Islet precursor cell (in vitro differentiated cells): ENCODE data around the gene SHISA4.

Experiments used
- DNase-seq: peaks from one replicate; pipeline ENCODE4 v3.0.0-alpha.2; 2018

SHISA4 gene

GRCh38 chr1:201882665-201883132 lies 6.0 kb upstream of the SHISA4 start:
- peak; percentile 73 for DNase-seq

GRCh38 chr1:201883266-201883665 lies 5.4 kb upstream of the SHISA4 start:
- DNase-seq: peak; percentile 26

GRCh38 chr1:201883786-201884185 lies 4.9 kb upstream of the SHISA4 start:
- peak; percentile 32 for DNase-seq

DNA sequence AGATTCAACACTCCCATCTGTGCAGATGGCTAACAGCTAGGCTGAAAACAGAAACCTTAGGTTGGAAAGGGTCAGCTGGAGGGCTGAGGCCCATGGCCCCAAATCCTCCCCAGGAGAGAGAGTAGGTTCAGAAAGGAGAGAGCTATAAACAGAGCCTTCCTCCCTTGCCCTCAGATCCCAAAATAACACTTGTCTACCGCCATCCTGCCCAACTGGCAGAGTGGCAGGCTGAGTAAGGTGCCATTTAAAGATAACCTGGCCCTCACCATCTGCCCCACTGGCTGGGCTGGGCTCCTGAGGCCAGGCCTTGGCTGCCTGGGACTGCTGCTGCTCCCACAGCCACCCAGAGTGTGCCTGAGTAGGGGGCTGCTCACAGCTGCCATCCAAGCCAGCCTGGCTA lies 4.3 kb upstream of the SHISA4 start:
- no peak for DNase-seq

DNA sequence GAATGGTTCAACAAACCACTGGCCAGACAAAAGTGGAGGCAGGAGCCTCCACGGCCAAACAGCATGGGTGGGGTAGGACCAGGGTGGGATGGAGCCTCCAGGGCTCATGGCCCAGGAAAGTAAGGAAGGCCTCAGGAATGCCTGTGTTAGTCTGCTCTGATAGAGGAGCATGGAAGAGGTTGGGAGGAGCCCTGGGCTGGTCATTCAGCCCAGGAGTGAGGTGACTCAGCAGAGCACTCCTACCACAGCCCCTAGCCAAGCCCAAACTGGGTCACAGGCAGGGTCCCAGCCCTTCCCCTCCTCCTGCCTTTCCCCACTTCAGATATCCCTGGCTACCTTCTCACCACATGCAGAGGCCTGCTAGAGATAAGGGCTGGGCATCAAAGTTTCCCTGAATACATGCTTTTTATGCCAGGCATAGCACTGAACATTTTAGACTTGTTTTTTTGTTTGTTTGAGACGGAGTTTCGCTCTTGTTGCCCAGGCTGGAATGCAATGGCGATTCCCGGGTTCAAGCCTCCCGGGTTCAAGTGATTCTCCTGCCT lies 3.1 kb upstream of the SHISA4 start:
- peak; percentile 93 for DNase-seq

GRCh38 chr1:201886103-201886885 lies 2.4 kb upstream of the SHISA4 start:
- DNase-seq: peak; percentile 47

GRCh38 chr1:201887116-201887866 lies 1.4 kb upstream of the SHISA4 start:
- DNase-seq: no peak

GRCh38 chr1:201889090-201889968 lies 631 bp downstream of the SHISA4 start:
- DNase-seq: no peak

DNA sequence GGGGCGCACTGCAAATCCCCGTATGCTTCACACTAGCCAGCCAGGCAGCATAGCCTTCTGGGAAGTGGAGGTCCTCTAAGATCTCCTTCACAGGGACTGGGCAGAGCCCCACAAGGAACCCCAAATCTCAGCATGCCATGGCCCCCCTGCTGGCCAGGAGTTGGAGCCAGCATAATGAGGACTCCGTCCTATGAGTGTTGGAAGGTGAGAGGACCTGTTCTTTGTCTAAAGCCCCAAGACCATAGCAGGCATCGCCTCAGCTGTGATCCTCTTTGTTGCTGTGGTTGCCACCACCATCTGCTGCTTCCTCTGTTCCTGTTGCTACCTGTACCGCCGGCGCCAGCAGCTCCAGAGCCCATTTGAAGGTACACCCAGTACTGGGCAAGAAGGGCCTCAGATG lies 1.5 kb downstream of the SHISA4 start:
- DNase-seq: no peak

DNA sequence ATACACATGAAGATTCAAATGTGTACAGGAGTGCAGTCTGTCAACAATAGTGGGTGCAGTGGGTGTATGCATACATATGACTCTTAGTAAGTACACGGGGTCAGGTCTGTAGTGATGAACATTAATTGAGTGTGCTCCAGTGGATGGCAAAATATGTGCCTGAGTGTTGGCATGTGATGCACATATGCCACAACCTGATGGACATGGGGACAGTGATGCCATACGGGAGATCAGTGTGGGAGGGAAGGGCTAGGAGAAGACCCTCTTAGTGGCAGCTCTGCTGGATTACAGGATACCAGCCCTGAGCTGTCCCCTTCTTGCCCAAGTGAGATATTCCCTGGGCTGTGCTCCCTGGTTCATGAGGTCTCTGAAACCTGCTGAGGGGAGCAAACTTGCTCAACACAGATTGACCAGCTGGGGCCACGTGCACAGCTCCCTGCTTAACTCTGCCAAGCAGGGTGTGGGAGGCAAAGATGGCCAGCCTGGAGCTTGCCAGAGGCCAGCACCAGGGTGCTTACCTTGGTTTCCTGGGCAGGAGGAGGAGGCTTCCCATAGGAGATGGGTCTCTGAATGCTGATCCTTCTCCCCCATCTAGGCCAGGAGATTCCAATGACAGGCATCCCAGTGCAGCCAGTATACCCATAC lies 2.2 kb downstream of the SHISA4 start:
- no peak for DNase-seq

DNA sequence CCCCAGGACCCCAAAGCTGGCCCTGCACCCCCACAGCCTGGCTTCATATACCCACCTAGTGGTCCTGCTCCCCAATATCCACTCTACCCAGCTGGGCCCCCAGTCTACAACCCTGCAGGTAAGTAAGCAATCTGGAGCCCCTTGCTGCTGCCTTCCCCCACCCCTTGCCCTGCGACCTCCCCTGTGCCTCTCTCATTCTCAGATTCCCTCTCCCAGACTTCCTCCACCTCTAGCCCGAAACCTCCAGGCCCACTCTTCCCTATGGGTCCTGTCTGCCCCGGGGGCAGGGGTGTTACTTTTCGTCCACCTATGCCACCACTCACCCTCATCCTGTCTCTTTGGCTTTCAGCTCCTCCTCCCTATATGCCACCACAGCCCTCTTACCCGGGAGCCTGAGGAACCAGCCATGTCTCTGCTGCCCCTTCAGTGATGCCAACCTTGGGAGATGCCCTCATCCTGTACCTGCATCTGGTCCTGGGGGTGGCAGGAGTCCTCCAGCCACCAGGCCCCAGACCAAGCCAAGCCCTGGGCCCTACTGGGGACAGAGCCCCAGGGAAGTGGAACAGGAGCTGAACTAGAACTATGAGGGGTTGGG lies 2.9 kb downstream of the SHISA4 start:
- no peak for DNase-seq

GRCh38 chr1:201892211-201892610 lies 3.5 kb downstream of the SHISA4 start:
- no peak for DNase-seq

- no peak for DNase-seq
These were observed 4.7 kb downstream of the SHISA4 start for GRCh38 chr1:201893431-201893830.

- no peak for DNase-seq
These were observed 5.8 kb downstream of the SHISA4 start for GRCh38 chr1:201894343-201895119.

DNA sequence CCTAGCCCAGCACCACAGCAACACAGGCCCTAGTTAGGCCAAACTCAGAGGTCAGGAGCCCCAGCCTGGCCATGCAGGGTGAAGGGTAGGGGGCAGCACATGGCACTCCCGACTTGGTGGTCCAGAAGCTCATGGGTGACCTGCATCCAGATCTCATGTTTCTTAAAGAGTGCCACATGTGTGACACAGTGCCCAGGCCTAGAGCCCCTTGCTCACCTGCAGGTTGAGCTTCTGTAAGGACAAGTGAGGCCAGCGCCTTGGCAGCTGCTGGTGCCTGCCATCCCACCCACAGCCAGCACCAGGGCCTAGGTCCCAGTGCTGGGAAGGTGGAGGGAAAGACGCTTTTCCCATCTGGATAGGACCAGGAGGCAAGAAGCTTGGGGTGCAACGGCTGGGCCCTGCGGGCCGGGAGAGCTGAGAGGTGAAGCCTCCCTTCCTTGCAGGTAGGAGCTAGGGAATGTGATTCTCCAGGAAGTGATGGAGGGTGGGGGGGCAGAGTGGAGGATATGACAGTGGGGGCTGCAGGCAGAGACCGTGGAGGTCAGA lies 6.5 kb downstream of the SHISA4 start:
- DNase-seq: no peak

- peak; percentile 94 for DNase-seq
These were observed 7.5 kb downstream of the SHISA4 start for GRCh38 chr1:201895913-201896807.

DNA sequence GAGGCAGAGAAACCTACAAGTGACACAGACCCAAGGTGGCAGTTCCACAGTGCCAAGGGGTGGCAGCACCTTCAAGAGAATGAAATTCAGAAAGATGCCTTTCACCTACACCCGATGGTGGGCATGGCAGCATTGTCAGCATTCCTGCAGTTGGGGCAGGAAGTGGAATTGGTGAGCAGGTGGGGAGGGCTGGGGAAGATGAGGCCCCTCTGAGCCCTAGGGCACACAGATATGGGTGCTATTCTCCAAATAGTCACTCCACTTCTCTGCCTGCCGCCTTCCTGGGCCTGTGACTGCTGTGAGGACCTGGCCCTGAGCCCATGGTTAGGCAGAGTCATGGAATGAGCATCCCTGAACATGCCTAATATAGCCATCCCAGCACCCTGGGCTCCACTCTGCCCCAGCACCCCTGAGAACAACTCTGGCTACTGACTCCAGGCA lies 8.3 kb downstream of the SHISA4 start:
- no peak for DNase-seq

DNA sequence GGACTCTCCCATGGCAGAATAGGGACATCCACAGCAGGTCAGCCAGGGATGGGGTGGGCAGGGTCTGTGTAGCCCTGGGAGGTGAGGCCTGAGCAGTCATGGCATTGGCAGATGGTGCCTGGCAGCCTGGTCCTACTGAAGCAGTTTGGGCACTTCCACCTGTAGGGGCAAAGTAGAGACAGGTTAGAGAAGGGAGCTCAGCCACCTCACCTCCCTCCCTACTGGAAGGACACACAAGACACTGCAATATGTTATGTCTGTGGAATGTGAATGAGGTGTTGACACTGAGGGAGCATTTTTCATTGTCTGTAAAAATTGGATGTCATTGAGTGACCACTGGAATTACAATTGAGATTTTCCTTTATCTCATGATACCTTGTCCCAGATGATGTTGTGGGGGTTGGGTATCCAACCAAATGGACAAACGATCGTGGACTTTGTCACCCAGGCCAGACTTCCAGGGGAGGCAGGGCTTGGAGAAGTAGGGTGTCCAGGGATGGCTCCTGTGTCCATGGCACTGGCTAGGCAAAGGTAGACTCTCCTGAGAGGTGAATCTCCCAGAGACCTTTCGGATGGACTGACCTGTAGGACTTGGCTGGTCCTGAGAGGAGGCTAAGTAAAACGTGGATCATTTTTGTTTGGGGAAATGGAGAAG lies 9.7 kb downstream of the SHISA4 start:
- no peak for DNase-seq

DNA sequence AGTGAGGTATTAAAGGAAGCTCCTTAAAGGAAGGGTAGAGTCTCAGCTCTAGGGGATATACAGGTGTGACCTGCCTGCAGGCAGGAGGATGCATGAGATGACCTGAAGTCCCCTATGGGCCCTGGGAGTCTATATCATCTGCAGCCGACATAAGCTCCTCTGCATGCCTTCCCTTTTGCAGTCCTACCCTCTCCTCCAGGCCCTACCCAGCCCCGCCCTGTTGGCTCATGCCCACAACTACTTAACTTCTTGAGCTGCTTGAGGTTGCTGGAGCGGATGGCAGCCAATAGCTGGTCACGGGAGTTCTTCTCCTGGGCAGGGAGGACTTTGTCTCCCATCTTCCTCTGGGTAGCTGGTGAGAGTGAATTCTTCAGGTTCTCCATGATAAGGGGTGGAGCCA lies 10.3 kb downstream of the SHISA4 start:
- DNase-seq: no peak
